ENCODE measurements around the gene PROSER3. TPM values are rescaled to one million over a fixed set of nuclear protein-coding genes. Genes with fewer than 3 reads are reported as not detected.
A peak's percentile ranks its signal among the peaks of the same experiment; 100 is the strongest.

Gene PROSER3
- total and polyA plus RNA-seq, 9 of the 15 experiments (the other 6 are each of a cell fraction or from before 2014, with no cell fraction given): 1.0 to 39.5 (median 5.1) TPM

- TF ChIP-seq THRA (IDR thresholded peaks at IDR 0.05) (no peak), PTRF (tag; IDR thresholded peaks at IDR 0.05) (no peak), RBM25 (IDR thresholded peaks at IDR 0.05; ENCODE audit: low read depth, low read length, severe bottlenecking) (no peak), TOE1 (IDR thresholded peaks at IDR 0.05; ENCODE audit: borderline replicate concordance) (no peak), TOE1 (CRISPR knock-in tag; IDR thresholded peaks at IDR 0.05; ENCODE audit: borderline replicate concordance, low read depth) (no peak), E2F3 (CRISPR knock-in tag; IDR thresholded peaks at IDR 0.05) (no peak), PREB (CRISPR knock-in tag; IDR thresholded peaks at IDR 0.05) (no peak), ARID2 (IDR thresholded peaks at IDR 0.05) (no peak), CBX3 (IDR thresholded peaks at IDR 0.05; ENCODE audit: borderline replicate concordance in 1 of 2, low read length in 2 of 2) (no peak), POLR3A (IDR thresholded peaks at IDR 0.05; ENCODE audit: borderline replicate concordance, extremely low read depth, insufficient read depth, insufficient read length) (no peak), ZNF79 (CRISPR knock-in tag; IDR thresholded peaks at IDR 0.05; ENCODE audit: low read depth) (no peak), GTF2F1 (IDR thresholded peaks at IDR 0.05; ENCODE audit: low read depth, low read length) (no peak), ELF1 (tag; IDR thresholded peaks at IDR 0.05) (peak; percentile 11; the same call in 1 of the 2 replicates), TAF9B (IDR thresholded peaks at IDR 0.05; ENCODE audit: partially characterized antibody) (no peak), SAFB2 (IDR thresholded peaks at IDR 0.05; ENCODE audit: borderline replicate concordance, low read depth, low read length, severe bottlenecking) (no peak), NCOA4 (IDR thresholded peaks at IDR 0.05; ENCODE audit: partially characterized antibody) (no peak), LEF1 (IDR thresholded peaks at IDR 0.05) (no peak), CEBPB (tag; IDR thresholded peaks at IDR 0.05) (no peak), IFI16 (CRISPR knock-in tag; IDR thresholded peaks at IDR 0.05) (no peak), CHD4 (IDR thresholded peaks at IDR 0.05; ENCODE audit: insufficient read depth, insufficient replicate concordance, low read depth, low read length, poor library complexity, severe bottlenecking) (no peak), ZNF785 (CRISPR knock-in tag; IDR thresholded peaks at IDR 0.05) (no peak), EZH2 (IDR thresholded peaks at IDR 0.05; ENCODE audit: borderline replicate concordance, low read depth, low read length) (no peak), CHCHD3 (CRISPR knock-in tag; IDR thresholded peaks at IDR 0.05) (no peak), ARID1B (IDR thresholded peaks at IDR 0.05) (no peak), HMG20A (CRISPR knock-in tag; conservative IDR thresholded peaks at IDR 0.05) (no peak), U2AF2 (optimal IDR thresholded peaks at IDR 0.05; ENCODE audit: low read depth, low read length) (no peak), ZNF583 (CRISPR knock-in tag; IDR thresholded peaks at IDR 0.05) (no peak)
Measured at GRCh38 chr19:35745328-35746086, 12.5 kb upstream of the PROSER3 start, which contains the start of the genes PSENEN and U2AF1L4 (continued).

All from K562 (cell line).